ENCODE results near the gene XAB2. TPM values are rescaled to one million over a fixed set of nuclear protein-coding genes. Genes with fewer than 3 reads are reported as not detected.
A peak's percentile ranks its signal among the peaks of the same experiment; 100 is the strongest.

Gene XAB2
- total RNA-seq, 3 donors from 2014 or later, result 64.6 to 76.1 (median 67.2) TPM

- ATAC-seq (no peak), DNase-seq (no peak)
- Mint-ChIP-seq H3K36me3 (ENCODE audit: insufficient read depth) (no peaks in the 10 kb centered on the region), H3K4me3 (no peak overlapping the region), H3K27me3 (ENCODE audit: low read depth) (peaks cover 7% of the 10 kb centered on the region), H3K4me1 (ENCODE audit: low read depth) (peaks cover 12% of the 10 kb centered on the region), H3K9me3 (no peaks in the 10 kb centered on the region)
Measured at GRCh38 chr19:7661744-7662538, 32.6 kb upstream of the XAB2 start.

DNA sequence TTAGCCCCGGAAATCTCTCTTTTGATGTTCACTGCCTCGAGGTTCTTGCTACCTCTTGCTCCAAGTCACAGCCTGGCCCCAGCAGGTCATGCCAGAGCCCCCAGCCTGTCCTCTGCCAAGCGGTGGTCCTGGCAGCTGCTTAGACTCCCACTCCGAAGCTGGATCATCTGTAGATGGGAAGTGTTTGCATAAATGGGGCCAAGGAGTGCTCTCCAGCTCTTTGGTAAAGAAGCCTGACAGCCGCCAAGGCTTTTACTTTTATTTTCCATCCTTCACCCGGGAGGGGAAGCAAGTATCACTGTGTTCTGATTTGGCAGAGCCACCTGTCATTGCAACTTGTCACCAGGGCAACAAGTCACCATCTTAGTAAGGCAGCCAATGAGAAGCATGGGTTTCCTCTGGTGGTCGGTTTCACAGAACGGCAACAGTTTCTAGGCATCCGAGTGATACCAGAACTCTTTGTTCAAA lies 28.9 kb upstream of the XAB2 start:
- ATAC-seq (peak; percentile 95 to 98), DNase-seq (no peak)
- H3K9me3 Mint-ChIP-seq, result no peaks in the 10 kb centered on the region
- H3K36me3 Mint-ChIP-seq (ENCODE audit: insufficient read depth), result no peaks in the 10 kb centered on the region
- peaks cover 12% of the 10 kb centered on the region for H3K4me1 Mint-ChIP-seq (ENCODE audit: low read depth)
- no peaks in the 10 kb centered on the region for H3K27me3 Mint-ChIP-seq (ENCODE audit: low read depth)
- H3K4me3 Mint-ChIP-seq, result peak overlapping the region; percentile 49

GRCh38 chr19:7657131-7657751 lies 27.9 kb upstream of the XAB2 start:
- Mint-ChIP-seq H3K9me3 (no peaks in the 10 kb centered on the region), H3K4me1 (ENCODE audit: low read depth) (peaks cover 18% of the 10 kb centered on the region), H3K27me3 (ENCODE audit: low read depth) (no peaks in the 10 kb centered on the region), H3K4me3 (no peak overlapping the region), H3K36me3 (ENCODE audit: insufficient read depth) (no peaks in the 10 kb centered on the region)
- DNase-seq (no peak), ATAC-seq (peak; percentile 24 to 37)

DNA sequence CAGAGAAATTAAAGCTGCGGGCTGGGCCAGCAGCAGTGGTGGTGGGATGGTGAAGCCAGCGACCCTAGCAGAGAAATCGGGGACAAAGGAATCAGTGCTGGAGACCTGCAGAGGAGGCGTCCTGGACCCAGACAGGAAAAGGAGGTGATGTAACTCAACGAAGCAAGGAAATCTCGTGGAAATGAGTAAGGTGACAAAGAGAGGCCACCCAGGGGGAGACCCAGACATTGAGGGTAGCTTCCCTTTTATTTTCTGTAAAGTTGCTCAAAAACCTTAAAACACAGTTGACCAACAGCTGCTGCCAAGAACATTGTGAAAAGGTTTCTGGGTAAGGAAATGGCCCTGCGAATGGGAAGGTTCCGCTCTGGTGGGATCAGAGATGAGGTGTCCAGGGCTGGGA lies 26.2 kb upstream of the XAB2 start:
- no peaks in the 10 kb centered on the region for H3K27me3 Mint-ChIP-seq (ENCODE audit: low read depth)
- DNase-seq (no peak), ATAC-seq (no peak)
- H3K36me3 Mint-ChIP-seq (ENCODE audit: insufficient read depth), result no peaks in the 10 kb centered on the region
- H3K4me3 Mint-ChIP-seq, result no peak overlapping the region
- H3K4me1 Mint-ChIP-seq (ENCODE audit: low read depth), result peaks cover 22% of the 10 kb centered on the region
- no peaks in the 10 kb centered on the region for H3K9me3 Mint-ChIP-seq

DNA sequence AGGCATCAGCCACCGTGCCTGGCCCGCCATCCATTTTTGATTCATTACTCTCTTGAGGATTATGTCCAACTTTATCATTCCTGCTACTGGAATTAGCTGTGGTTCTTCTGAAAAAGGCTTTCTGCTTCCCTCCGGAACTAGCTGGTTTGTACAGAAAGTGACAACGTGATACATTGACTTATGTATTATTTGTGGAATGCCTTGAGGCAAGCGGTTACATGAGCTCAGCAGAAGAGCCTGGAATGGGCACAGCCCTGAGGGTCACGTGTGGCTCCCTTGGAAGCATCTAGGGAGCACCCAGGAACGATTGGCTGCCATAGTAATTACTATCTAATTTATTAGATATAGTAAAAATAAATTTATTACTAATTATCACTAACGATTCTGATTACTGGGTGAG lies 25.1 kb upstream of the XAB2 start:
- Mint-ChIP-seq H3K9me3 (no peaks in the 10 kb centered on the region), H3K4me1 (ENCODE audit: low read depth) (peaks cover 22% of the 10 kb centered on the region), H3K27me3 (ENCODE audit: low read depth) (no peaks in the 10 kb centered on the region), H3K36me3 (ENCODE audit: insufficient read depth) (no peaks in the 10 kb centered on the region), H3K4me3 (no peak overlapping the region)
- DNase-seq (no peak), ATAC-seq (no peak)

DNA sequence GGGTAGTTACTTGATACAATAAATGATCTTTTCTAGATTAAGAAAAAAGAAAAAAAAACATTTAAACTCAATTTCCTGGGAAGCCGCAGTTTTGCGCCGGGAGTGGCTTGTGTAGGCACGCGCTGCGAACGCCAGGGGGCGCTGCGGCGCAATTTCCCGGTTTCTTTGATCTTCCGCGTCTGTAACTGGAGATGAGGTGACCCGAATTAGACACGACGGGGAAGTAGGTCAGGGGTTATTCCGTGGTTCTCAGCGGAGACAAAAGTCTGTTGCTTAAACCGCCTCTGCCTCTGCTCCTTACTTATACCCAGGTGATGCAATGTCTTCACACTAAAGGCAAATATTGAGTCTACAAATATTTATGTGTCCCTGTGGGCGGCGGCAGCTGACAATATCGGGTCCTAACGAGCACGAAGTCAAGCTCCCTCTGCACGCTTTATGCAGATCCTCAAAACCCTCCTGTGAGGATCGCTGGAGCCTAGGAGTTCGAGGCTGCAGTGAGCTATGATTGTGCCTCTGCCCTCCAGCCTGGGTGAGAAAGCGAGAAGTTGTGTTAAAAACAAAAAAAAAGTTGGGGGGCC lies 22.8 kb upstream of the XAB2 start:
- peaks cover 10% of the 10 kb centered on the region for H3K4me1 Mint-ChIP-seq (ENCODE audit: low read depth)
- peak; percentile 88 to 91 for ATAC-seq
- H3K4me3 Mint-ChIP-seq, result peak overlapping the region; percentile 64
- H3K9me3 Mint-ChIP-seq, result no peaks in the 10 kb centered on the region
- H3K36me3 Mint-ChIP-seq (ENCODE audit: insufficient read depth), result no peaks in the 10 kb centered on the region
- no peaks in the 10 kb centered on the region for H3K27me3 Mint-ChIP-seq (ENCODE audit: low read depth)
- peak; percentile 86 for DNase-seq

DNA sequence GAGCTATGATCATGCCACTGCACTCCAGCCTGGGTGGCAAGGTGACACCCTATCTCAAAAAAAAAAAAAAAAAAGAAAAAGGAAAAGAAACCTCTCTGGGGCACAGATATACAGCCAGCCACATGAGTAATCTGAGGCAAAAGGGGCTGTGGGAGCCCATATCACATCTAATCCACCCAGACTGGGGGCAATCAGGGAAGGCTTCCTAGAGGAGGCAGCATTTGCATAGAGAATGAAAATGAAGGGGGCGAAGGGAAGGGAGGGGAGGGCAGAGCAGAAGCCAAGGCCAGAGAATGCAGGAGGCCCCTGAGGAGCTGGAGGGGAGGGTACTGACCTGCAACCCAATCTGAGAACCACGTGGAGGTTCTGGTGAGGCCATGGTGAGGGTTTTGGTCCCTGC lies 20.8 kb upstream of the XAB2 start:
- no peaks in the 10 kb centered on the region for H3K27me3 Mint-ChIP-seq (ENCODE audit: low read depth)
- peaks cover 10% of the 10 kb centered on the region for H3K4me1 Mint-ChIP-seq (ENCODE audit: low read depth)
- ATAC-seq (no peak), DNase-seq (no peak)
- no peak overlapping the region for H3K4me3 Mint-ChIP-seq
- H3K9me3 Mint-ChIP-seq, result no peaks in the 10 kb centered on the region
- peaks cover 4% of the 10 kb centered on the region for H3K36me3 Mint-ChIP-seq (ENCODE audit: insufficient read depth)

DNA sequence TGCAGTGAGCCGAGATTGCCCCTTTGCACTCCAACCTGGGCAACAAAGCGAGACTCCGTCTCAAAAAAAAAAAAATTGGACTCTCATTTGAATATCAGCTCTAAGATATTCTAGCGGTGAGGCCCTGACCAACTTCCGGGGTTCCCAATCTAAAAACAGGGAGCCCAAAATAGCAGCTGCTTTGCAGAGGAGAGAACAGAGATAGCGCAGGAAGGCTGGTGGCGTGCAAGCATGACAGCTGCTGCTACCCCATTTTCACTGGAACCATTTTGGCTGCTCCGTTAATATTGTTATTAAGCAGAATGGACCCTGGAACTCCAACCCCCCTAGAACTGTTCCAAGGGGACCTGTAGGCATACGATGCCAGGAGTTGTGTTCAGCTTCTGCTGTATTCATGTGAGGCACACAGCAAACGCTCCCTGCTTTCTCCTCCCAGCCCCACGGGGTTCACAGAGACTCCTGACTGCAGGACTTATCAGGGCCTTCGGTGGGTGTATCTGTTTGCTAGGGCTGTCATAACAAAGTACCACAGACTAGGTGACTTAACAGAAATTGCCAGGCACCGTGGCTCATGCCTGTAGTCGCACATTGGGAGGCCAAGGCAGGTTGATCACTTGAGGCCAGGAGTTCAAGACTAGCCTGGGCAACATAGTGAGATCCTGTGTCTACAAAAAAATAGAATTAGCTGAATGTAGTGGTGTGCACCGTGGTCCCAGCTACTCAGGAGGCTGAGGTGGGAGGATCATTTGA lies 19.1 kb upstream of the XAB2 start:
- DNase-seq (no peak), ATAC-seq (no peak)
- Mint-ChIP-seq H3K9me3 (no peaks in the 10 kb centered on the region), H3K36me3 (ENCODE audit: insufficient read depth) (peaks cover 8% of the 10 kb centered on the region), H3K4me1 (ENCODE audit: low read depth) (peaks cover 10% of the 10 kb centered on the region), H3K27me3 (ENCODE audit: low read depth) (no peaks in the 10 kb centered on the region), H3K4me3 (no peak overlapping the region)

DNA sequence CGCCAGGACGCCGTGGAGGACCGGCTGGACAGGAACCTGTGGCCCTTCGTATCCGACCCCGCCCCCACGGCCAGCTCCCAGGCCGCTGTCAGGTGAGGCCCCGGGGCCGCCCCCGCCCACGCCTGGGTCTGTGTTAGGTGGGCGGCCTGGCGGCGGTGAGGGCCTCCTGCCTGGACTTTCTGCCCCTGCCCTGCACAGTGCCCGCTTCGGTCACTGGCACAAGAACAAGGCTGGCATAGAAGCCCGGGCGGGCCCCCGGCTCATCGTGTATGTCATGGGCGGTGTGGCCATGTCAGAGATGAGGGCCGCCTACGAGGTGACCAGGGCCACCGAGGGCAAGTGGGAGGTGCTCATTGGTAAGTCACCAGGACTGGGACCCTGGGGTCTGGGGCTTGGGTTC lies 17.8 kb upstream of the XAB2 start:
- no peaks in the 10 kb centered on the region for H3K27me3 Mint-ChIP-seq (ENCODE audit: low read depth)
- ATAC-seq, result no peak
- no peak for DNase-seq
- H3K9me3 Mint-ChIP-seq, result no peaks in the 10 kb centered on the region
- H3K4me3 Mint-ChIP-seq, result no peak overlapping the region
- peaks cover 8% of the 10 kb centered on the region for H3K36me3 Mint-ChIP-seq (ENCODE audit: insufficient read depth)
- H3K4me1 Mint-ChIP-seq (ENCODE audit: low read depth), result peaks cover 3% of the 10 kb centered on the region

- DNase-seq, result no peak
- Mint-ChIP-seq H3K4me3 (no peak overlapping the region), H3K4me1 (ENCODE audit: low read depth) (no peaks in the 10 kb centered on the region), H3K27me3 (ENCODE audit: low read depth) (no peaks in the 10 kb centered on the region), H3K36me3 (ENCODE audit: insufficient read depth) (peaks cover 8% of the 10 kb centered on the region), H3K9me3 (no peaks in the 10 kb centered on the region)
- ATAC-seq, result no peak
Measured at GRCh38 chr19:7646426-7646700, 17.0 kb upstream of the XAB2 start.

GRCh38 chr19:7645656-7646425 lies 16.5 kb upstream of the XAB2 start:
- no peak for DNase-seq
- Mint-ChIP-seq H3K9me3 (no peaks in the 10 kb centered on the region), H3K27me3 (ENCODE audit: low read depth) (no peaks in the 10 kb centered on the region), H3K4me1 (ENCODE audit: low read depth) (no peaks in the 10 kb centered on the region), H3K36me3 (ENCODE audit: insufficient read depth) (peaks cover 8% of the 10 kb centered on the region), H3K4me3 (no peak overlapping the region)
- ATAC-seq, result no peak

- H3K4me3 Mint-ChIP-seq, result no peak overlapping the region
- no peaks in the 10 kb centered on the region for H3K9me3 Mint-ChIP-seq
- peaks cover 4% of the 10 kb centered on the region for H3K4me1 Mint-ChIP-seq (ENCODE audit: low read depth)
- H3K27me3 Mint-ChIP-seq (ENCODE audit: low read depth), result no peaks in the 10 kb centered on the region
- ATAC-seq, result no peak
- no peak for DNase-seq
- peaks cover 8% of the 10 kb centered on the region for H3K36me3 Mint-ChIP-seq (ENCODE audit: insufficient read depth)
Measured at GRCh38 chr19:7645163-7645562, 15.8 kb upstream of the XAB2 start.

- Mint-ChIP-seq H3K9me3 (no peaks in the 10 kb centered on the region), H3K4me1 (ENCODE audit: low read depth) (peaks cover 10% of the 10 kb centered on the region), H3K4me3 (no peak overlapping the region), H3K27me3 (ENCODE audit: low read depth) (no peaks in the 10 kb centered on the region), H3K36me3 (ENCODE audit: insufficient read depth) (peaks cover 8% of the 10 kb centered on the region)
- no peak for ATAC-seq
- DNase-seq, result no peak
Measured at GRCh38 chr19:7644550-7644877, 15.2 kb upstream of the XAB2 start.

Data from activated T-cell treated with anti-CD3 and anti-CD28 coated beads, Interleukin-2, amount 50 U/mL, for 4 hours (primary cell).